Stimulated activated CD4-positive, alpha-beta T cell treated with anti-CD3 and anti-CD28 coated beads, Interleukin-1b, Interleukin-23, amount 100 ng/mL, for 48 hours (primary cell): ENCODE measurements around the gene TMEM217.
"Not testable (repeated sequence)": the region's sequence is repeated elsewhere in the genome, so short reads cannot be mapped to it uniquely, and the experiment has no call there.

ENCODE experiments used
- DNase-seq: peaks from one replicate; pipeline ENCODE4 v3.0.0-alpha.2; 2020

TMEM217 gene

DNA sequence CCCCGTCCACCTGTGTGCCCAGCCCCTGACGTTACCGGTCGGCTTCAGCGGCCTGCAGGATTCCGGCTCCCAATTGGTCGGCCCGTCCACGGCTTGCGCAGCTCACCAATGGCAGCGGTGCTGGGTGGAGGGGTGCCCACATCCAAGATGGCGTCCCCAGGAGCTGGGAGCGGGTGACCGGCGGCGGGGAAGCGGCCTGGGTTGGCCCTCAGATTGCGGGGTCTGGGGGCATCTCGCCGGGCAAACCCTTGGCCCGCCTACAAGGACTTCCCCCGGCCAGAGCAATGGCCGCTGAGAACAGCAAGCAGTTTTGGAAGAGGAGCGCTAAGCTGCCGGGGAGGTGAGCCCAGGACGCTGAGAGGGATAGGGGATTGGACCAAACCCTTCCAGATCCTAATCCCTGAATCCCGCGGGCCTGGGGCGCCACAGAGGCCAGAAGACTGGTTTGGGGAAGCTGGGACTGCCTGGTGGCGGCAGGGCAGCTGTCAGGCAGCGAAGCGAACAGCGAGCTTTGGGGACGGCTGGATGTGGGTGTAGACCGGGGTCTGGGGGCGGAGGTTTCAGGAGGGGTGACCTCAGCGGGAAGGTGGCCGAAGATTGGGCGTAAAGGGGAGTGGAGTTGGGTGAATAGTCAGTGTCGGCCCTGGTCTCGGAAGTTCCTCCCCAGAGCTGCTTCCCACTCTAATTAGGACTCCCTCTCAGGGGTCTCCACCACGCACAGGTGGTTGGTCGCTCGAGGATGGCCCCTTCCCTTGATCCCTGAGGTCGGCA is at the start of gene TMEM217, which contains the start of gene TBC1D22B:
TMEM217 (minus strand) TSS at position 511 of the 771 bp plus-strand sequence. CDS start 39,114 bp downstream, outside the sequence.
TBC1D22B (plus strand) TSS at position 139 of the 771 bp plus-strand sequence; CDS start at position 285, 146 bp downstream.
- peak; percentile 97 for DNase-seq

DNA sequence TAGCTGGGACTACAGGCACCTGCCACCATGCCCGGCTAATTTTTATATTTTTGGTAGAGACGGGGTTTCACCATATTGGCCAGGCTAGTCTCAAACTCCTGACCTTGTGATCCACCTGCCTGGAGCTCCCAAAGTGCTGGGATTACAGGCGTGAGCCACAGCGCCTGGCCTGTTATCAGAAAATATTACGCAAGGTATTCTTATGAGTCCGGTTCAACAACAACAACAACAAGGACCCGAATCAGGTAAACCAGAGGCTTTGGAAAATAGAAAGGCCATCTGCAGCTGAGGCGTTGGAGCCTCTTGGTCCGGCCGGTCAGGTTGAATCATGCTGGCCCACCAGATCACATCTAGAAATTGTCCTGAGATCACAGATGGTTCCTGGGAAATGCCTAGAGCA is 49.5 kb upstream of the TMEM217 start:
- not testable (repeated sequence) for DNase-seq

DNA sequence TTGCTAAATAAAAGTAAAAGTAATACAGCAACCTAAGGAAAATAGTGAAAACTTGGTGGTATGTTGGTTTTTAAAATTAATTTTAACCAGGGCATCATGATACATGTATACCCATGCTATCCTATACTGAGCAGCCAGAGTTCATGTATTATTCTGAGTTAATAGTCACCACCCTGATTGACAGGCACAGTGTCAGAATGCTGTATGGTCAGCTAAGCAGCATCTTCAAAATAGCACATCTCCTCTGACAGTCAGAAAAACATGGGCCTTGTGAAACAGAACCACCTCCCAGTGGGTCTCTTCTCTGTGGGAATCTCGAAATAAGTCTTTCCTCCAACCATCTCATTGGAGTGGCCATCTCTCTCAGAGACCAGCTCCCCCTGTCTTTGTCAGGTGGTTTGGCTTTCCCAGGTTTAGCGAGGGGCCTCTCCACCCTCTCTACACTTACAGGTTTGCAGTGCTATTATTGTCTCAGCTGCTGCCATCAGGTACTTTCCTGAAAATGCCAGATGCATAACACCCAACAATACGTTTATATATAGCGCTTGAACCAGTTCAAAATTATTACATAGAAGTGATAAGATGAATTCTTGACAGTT is 48.8 kb upstream of the TMEM217 start:
- no peak for DNase-seq

DNA sequence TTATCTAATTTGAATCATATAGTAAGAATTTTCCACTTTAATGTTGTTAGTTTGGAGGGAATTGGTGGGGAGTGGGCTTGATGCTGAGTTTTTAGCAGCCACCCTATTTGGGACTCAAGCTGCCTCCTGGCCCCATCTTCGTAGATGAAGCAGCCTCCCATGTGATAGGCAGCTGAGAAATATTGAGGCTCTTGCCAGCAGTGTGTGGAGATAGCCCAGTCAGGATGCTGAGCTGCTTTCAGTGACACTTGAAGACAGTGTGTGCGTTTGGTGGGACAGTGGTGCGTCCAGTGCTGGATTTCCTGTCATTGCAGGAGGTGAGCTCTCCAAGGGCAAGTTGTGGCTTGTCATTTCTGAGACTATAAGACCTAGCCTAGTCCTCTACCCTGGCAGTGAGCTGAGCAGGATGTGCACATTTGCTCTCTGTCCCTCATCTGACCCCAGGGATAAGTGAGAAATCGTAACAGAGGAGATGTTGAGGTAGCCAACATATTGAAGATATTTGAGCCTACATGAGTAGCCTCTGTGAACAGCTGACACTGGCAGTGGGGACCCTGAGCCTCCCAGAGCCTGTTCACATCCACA is 48.0 kb upstream of the TMEM217 start:
- no peak for DNase-seq

DNA sequence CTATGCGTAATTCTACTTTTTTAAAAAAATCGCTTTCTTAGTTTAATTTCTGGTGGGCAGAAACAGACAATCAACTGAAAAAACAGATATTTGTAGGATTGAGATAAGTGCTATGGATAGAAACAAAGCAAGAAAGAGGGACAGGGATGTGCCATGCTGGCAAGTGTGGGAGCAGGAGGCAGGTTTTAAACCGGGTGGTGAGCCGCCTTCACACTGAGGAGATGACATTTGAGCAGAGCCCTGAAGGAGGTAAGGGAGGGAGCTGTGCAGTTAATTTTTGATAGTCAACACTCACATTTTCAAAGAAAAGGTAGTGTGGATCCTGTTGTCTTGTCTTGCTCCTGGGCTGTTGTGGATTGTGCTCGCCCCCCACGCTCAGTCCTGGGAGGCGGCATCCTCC is 46.8 kb upstream of the TMEM217 start:
- no peak for DNase-seq

DNA sequence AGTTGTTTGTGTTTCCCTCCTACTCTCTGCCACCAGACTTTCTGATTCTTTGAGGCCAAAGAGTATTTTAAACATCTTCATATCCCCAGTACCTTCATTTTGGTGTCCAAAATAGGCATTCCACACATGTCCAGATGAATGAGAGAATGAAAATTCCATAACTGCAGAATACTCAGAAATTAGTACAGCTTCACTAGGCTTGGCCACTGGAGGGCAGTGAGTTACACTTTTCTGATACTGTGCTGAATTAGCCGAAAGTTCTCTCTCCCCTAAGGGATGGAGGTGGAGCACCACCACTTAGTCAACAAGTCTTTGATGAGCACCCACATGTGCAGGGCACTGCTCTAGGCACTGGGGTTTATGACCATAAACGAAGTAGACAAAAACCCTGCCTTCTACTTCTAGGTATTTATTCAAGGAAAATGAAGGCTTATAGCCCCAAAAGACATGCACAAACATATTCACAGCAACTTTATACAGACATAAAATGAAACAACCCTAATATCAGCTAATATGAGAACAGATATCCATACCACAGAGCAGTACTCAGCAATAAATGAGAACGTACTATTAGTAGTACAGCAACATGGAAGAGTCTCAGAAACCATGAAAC is 46.1 kb upstream of the TMEM217 start:
- DNase-seq, result peak; percentile 11

DNA sequence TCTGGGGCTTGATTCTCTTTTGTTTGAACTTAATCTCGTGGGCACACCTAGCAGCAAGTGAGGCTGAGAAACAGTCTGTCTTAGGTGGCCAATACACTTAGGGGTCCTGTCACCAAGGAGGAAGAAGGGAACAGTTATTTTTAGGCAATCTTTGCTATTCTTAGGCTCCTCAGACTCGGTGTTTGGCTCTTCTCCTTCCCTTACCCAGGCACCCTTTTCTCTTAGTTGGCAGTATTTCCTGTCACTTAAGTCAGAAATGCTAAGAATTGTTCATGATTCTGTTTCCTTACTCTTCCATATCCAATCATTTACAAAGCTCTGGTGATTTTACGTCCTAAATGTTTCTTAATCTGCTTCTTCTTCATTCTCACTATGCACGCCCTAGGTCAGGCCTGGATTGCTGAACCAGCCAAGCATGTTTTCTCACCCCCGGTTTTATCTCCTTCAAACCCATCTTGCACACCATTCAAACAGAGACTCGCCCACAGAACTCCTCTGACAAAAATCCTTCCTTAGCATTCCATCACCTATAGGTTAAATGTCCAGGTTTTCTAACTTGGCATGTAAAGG is 45.2 kb upstream of the TMEM217 start:
- no peak for DNase-seq

DNA sequence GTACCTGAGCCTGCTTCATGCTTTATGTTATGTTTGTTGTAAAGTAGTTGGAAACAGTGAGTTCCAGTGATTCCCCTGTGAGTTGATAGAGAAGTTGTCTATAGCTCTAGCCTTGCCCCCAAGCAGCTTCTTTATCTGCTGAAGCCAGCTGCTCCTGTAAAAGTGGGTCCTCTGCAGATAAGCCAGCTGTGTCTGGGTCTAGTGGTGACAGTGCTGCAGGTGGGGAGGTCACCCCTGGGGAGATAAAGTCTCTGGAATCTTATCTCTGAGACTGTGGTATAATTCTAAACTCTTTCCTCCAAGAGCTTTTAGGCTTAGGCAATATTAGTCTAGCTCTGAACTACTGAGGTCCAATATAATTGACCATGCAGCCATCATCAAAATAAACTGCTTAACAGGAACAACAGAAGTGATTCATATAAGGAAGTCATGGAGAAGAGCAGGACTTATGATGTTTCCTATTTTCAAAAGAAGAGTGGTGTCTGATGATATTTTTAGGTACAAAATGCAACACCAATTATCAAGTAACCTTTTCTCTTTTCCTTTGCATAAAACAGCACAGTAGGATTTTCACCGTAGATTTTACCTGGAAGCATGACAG is 44.2 kb upstream of the TMEM217 start:
- no peak for DNase-seq

DNA sequence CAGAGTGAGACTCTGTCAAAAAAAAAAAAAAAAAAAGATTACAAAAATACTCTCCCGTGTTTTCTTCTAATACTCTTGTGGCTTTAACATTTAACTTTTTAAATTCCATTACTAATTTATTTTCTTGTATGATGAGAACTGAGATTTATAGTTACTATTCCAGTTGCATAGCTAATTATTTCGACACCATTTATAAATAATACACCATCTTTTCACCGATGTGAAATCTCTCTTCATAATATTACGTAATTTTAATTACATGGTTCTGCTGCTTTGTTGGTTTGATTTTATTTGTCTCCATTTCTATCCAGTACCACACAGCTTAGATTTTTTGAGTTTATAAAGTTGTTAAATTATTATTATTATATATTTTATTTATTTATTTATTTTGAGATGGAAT is 42.0 kb upstream of the TMEM217 start:
- DNase-seq, result no peak

DNA sequence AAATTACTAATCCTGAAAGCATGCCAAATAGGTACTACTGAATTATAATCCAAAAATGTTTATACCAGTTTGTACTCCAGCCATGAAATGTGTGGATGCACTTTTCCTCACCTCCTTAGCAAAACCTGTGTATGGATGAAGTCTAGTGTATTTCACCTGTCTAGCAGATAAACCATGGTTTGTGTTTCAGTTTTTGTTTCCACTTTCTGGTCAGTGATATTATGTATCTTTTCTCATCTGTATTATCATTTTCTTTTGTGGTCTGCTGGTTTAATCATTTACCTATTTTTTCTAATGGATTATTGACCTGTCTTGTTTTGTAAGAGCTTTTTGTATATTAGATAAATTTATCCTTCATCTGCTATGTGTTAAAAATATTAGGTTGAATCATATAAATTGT is 41.0 kb upstream of the TMEM217 start:
- no peak for DNase-seq

DNA sequence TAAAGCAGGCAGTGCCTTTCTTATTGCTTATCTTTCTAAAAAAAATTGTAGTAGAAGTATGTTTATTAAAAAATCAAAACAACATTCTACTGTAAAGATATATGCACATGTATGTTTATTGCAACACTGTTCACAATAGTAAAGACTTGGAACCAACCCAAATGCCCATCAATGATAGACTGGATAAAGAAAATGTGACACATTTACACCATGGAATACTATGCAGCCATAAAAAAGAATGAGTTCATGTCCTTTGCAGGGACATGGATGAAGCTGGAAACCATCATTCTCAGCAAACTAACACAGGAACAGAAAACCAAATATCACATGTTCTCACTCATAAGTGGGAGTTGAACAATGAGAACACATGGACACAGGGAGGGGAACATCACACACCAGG is 39.7 kb upstream of the TMEM217 start:
- DNase-seq, result not testable (repeated sequence)

DNA sequence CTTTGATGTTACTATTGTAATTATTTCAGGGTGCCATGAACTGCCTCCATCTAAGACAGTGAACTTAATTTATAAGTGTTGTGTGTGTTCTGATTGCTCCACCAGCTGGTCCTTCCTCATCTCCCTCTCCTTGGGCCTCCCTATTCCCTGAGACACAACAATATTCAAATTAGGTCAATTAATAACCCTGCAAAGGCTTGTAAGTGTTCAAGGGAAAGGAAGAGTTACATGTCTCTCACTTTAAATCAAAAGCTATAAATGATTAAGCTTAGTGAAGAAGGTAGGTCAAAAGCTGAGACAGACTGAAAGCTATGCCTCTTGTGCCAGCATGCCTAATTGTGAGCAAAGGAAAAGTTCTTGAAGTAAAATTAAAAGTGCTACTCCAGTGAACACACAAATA is 35.5 kb upstream of the TMEM217 start:
- no peak for DNase-seq

DNA sequence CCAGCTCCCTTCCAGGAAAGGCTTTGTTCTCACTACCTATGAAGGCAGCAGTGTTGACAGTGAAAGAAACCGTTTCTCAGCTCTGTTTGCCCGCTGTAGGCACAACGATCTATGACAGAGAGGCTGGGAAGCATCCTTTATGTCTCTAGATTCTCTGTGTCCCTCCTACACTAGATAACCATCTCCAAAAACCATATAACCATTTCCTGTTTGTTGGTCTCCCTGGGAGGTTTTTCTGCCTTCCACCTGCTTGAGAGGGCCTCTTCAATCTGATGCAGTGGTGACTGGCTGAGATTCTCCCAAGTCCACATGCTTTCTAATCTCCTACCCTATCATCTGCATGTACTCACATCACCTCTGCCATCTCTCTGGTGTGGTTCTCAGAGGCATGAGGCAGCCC is 32.0 kb upstream of the TMEM217 start:
- peak; percentile 42 for DNase-seq

DNA sequence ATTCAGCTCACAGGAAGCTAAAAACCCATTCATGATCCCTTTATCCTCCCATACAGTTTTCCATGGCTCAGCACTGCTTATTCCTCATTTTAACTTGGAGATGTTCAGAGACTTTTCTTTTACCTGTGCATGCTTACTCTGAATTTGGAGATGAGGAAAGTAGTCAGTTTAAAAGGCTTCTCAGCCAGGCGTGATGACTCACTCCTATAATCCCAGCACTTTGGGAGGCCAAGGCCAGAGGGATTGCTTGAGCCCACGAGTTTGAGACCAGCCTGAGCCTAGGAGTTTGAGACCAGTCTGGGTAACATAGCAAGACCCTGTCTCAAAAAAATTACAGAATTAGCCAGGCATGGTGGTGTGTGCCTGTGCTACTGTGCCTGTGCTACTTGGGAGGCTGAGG is 30.3 kb upstream of the TMEM217 start:
- DNase-seq, result no peak

DNA sequence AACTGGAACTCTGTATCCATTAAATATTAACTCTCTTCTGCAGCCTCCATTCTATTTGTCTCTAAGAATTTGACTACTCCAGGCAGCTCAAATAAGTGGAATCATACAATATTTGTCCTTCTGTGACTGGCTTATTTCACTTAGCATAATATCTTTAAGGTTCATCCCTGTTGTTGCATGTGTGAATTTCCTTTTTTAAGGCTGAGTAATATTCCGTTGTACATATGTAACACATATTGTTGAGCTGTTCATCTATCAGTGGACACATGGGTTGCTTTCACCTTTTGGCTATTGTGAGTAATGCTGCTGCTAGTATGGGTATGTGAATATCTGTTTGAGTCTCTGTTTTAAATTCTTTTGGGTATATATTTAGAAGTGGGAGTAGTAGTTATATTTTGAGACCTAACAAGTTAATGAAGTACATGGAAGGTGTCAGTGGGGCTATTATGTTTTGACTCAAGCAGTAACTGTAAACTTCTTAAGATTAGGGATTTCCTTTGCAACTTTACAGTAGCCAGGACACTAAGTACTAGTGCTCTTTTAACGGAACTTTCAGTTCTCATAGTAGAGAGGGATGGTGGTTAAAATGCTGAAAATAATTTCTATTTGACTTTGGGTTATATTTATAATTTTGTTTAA is 29.7 kb upstream of the TMEM217 start:
- DNase-seq, result no peak

DNA sequence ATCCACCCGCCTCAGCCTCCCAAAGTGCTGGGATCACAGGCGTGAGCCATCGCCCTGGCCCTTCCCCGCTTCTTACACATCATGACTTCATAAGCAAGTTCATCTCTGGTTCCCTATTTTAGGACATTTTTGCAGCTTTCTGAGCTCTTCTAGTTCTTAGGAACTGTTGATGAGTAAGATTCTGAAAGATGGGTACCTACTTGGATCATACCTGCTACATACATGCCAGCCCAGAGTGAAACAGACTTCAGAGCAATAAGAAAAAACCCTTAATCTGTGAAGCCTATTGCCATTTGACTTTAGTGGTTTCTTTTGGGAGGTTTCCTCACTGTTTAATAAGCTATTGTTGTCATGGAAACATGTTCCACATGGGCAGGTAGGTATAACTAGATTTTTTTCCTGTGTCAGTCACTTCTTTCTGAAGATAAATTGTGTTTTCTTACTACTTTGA is 27.9 kb upstream of the TMEM217 start:
- peak; percentile 58 for DNase-seq

DNA sequence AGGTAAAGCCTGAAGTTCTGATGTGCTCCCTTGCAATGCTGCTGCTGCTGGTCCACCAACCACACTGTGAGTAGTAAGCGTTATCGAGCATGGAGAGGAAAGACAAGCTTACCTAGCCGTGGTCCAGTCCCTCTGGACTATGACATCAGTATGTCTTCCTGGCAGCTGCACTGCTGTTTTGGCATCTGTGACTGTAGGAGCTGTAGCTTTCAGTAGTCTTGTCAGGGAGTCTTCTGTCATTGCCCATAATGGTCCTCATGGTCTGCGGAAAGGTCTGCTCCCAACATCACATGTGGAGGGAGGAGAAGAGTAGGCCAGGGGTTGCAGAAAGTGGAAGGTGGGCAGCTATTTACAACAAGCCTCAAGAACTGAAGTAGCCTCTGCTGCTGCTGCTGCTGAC is 26.8 kb upstream of the TMEM217 start:
- no peak for DNase-seq

DNA sequence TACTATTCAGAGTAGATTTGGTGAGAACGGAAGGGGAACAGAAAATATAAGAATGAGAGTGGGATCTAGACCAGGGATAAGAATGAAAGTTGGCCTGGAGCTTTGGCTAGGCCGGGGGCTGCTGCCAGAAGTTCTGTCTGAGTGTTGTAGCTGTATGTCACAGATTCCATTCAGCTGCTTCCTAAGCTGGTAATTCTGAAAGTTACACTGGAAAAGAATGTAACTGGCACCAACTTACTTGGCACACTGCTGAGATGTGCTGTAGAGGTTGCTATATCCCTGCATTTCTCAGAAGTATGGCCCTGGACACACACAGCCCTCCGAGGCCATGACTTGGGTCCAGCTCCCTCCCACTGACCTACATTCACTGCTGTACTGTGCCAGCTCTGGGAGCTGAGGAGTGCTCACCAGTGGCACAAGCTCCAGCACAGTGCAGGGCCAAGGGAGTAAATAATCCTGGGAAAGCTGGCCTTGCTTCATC is 25.8 kb upstream of the TMEM217 start:
- no peak for DNase-seq

DNA sequence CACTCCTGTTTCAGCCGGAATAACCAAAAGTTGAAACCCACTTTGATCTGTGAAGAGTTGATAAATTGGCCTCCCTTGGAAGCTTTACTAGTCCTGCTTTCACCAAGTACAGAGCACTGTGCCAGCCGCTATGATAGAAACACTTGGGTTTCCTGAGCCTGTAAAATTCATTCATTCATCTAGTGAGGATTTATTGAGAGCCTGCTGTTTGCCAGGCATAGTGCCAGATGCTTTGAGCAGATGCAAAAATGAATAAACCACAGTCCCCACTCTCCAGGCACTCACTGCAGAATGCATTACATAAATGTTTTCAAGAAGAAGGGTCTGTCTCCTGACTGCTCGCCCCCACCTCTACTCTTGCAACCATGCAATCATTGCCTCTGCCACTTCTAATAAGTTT is 25.3 kb upstream of the TMEM217 start:
- no peak for DNase-seq

DNA sequence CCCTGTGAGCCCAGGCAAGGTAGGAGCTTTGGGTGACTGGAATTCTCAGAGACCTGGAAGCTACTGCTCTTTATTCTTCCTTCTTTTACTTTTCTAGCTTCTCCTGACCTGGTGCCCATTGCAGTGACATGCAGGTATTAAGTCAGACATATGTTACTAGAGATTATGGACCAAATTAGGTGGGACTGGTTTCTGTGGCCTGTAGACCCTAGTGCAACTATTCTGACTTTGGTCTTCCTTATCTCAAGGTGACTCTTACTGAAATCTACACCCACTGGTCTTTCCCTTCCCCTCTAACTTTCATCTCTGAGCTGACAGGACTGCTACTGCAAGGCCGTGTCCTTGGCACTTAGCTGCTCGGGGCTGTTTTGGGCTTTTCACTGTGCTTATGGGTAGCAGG is 24.4 kb upstream of the TMEM217 start:
- no peak for DNase-seq

DNA sequence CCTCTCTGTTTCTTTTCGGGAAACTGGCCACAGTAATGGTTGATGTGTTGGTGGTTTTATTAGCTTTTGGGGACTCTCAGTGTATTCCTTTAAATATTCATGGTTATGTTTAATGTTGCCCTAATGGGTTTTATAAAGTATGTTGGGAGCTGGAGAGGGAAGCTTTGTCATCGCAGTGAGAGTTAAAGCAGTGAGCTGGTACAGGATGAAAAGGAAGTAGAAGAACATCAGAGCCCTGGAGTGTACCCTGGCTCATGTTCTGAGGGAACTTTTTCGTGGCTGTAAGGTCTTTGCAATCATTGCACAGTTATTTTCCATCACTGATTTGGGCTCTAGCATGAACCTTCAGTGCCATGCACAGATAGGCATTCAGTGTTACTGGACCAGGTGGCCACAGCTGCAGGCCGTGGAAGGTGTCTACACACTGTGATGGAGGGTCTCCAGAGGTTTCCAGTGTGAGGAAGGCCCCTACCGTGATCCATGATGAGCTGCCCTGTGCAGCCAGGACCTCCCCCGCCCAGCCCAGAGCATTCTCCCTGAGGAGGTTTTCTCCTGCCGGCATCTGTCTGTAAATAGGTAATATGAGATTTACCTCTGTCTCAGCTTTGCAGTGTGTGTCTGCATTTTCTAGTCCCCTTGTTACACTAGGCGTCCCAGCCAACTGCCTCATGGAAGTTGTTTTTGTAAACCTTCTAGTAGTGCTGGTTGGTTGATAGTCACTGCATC is 22.4 kb upstream of the TMEM217 start:
- no peak for DNase-seq
